ENCODE results near the gene ASB6.

DNA sequence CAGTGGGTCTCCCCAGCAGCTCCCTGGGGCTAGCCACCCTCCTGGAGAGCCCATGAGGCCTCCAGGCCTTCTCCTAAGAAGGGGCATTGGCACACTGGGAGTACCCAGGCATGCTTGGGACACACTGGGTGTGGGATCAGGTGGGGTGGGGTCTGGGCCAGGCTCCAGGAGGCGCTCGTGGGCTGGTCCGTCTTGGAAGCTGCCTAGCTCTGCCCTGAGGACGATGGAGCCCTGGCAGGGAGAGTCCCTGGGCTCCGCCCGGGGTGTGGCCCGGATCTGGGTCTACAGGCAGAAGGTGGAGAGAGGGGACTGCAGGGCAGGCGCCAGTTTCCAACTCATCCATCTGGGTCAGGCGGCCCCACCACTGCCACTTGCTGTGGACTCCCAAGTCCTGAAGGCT is 25.9 kb upstream of the ASB6 start:
- TF ChIP-seq POLR2AphosphoS5 (IDR thresholded peaks at IDR 0.05) (no peak), EP300 (IDR thresholded peaks at IDR 0.05) (no peak)
- TF ChIP-seq, protein P1, sequence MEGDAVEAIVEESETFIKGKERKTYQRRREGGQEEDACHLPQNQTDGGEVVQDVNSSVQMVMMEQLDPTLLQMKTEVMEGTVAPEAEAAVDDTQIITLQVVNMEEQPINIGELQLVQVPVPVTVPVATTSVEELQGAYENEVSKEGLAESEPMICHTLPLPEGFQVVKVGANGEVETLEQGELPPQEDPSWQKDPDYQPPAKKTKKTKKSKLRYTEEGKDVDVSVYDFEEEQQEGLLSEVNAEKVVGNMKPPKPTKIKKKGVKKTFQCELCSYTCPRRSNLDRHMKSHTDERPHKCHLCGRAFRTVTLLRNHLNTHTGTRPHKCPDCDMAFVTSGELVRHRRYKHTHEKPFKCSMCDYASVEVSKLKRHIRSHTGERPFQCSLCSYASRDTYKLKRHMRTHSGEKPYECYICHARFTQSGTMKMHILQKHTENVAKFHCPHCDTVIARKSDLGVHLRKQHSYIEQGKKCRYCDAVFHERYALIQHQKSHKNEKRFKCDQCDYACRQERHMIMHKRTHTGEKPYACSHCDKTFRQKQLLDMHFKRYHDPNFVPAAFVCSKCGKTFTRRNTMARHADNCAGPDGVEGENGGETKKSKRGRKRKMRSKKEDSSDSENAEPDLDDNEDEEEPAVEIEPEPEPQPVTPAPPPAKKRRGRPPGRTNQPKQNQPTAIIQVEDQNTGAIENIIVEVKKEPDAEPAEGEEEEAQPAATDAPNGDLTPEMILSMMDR (IDR thresholded peaks at IDR 0.05) = no peak

Data from sigmoid colon (tissue), 4 donors.